WTC11 (cell line): ENCODE data around the gene OTUD7B. TPM values are rescaled to one million over a fixed set of nuclear protein-coding genes. Genes with fewer than 3 reads are reported as not detected.

Experiments
- ATAC-seq: fragments of 200-7000 bp; cut with Tn5 transposase; 2 replicates; pipeline ENCODE4 v1.10.0; 2021; ENCODE audit warnings: mild to moderate bottlenecking, moderate library complexity
- CTCF ChIA-PET: fragments of 300-600 bp; sonication (Branson Sonifier 250); formaldehyde crosslinking; loops from one replicate; lab custom pipeline; 2021; ENCODE audit warnings: antibody characterized with exemption; lab: Charles Lee
- POLR2A ChIA-PET: fragments of 350-600 bp; sonication (Branson Sonifier 250); formaldehyde crosslinking; loops from one replicate; lab custom pipeline; 2021; ENCODE audit warnings: antibody characterized with exemption; lab: Charles Lee
- DNase-seq: peaks from one replicate; pipeline ENCODE4 v3.0.0; 2021; ENCODE audit warnings: low spot score
- H3K27ac Mint-ChIP-seq: 2 replicates; pipeline ENCODE4 v1.8.0; 2021; ENCODE audit warnings: mixed read lengths
- H3K27me3 Mint-ChIP-seq: 2 replicates; pipeline ENCODE4 v1.8.0; 2021; ENCODE audit warnings: low read depth, mild to moderate bottlenecking, moderate library complexity, mixed read lengths
- H3K36me3 Mint-ChIP-seq: 2 replicates; pipeline ENCODE4 v1.8.0; 2021; ENCODE audit warnings: mixed read lengths
- H3K4me1 Mint-ChIP-seq: 2 replicates; pipeline ENCODE4 v1.8.0; 2022; ENCODE audit warnings: mixed read lengths
- H3K4me3 Mint-ChIP-seq: 2 replicates; pipeline ENCODE4 v1.8.0; 2021; ENCODE audit warnings: mild to moderate bottlenecking, moderate library complexity, mixed read lengths
- H3K9me3 Mint-ChIP-seq: 2 replicates; pipeline ENCODE4 v1.8.0; 2021; ENCODE audit warnings: mixed read lengths
- EMX1 ChIP-seq: fragments of 250-450 bp; sonication (Bioruptor Pico); IDR thresholded peaks from 2 replicates; pipeline ENCODE4 v1.8.0; 2021; ENCODE audit warnings: mild to moderate bottlenecking
- SMAD3 ChIP-seq: sonication (generic); formaldehyde crosslinking; IDR thresholded peaks from 2 replicates; pipeline ENCODE4 v1.8.0; 2022; ENCODE audit warnings: missing genetic modification reagents, mild to moderate bottlenecking, borderline replicate concordance
- TEAD1 ChIP-seq: sonication (generic); formaldehyde crosslinking; IDR thresholded peaks from 2 replicates; pipeline ENCODE4 v1.8.0; 2022; ENCODE audit warnings: mild to moderate bottlenecking, missing genetic modification reagents
- ZNF396 ChIP-seq: fragments of 250-450 bp; sonication (Bioruptor Pico); IDR thresholded peaks from 2 replicates; pipeline ENCODE4 v1.8.0; 2021; ENCODE audit warnings: mild to moderate bottlenecking, moderate library complexity, borderline replicate concordance
- total RNA-seq: library from RNA; stranded (reverse); gene quantifications from 3 replicates; pipeline ENCODE4 v1.2.3, GENCODE V29; 2021
- TF ChIP-seq, protein P1 (sequence below): sonication (generic); formaldehyde crosslinking; IDR thresholded peaks from 2 replicates; pipeline ENCODE4 v1.8.0; 2023; ENCODE audit warnings: mild to moderate bottlenecking, missing genetic modification reagents
- TF ChIP-seq, protein P2 (sequence below): sonication (generic); formaldehyde crosslinking; IDR thresholded peaks from 2 replicates; pipeline ENCODE4 v1.8.0; 2022; ENCODE audit warnings: missing genetic modification reagents
- TF ChIP-seq, protein P3 (sequence below): fragments of 200-600 bp; IDR thresholded peaks from 2 replicates; pipeline ENCODE4 v1.8.0; 2022; ENCODE audit warnings: antibody characterized with exemption
- TF ChIP-seq, protein P4 (sequence below): sonication (generic); formaldehyde crosslinking; IDR thresholded peaks from 2 replicates; pipeline ENCODE4 v1.8.0; 2023; ENCODE audit warnings: missing genetic modification reagents, mild to moderate bottlenecking, borderline replicate concordance
- TF ChIP-seq, protein P5 (sequence below): sonication (generic); formaldehyde crosslinking; conservative IDR thresholded peaks from 2 replicates; pipeline ENCODE4 v1.8.1; 2022; ENCODE audit warnings: mild to moderate bottlenecking, missing genetic modification reagents
- TF ChIP-seq, protein P6 (sequence below): fragments of 250-450 bp; sonication (Bioruptor Pico); IDR thresholded peaks from 2 replicates; pipeline ENCODE4 v1.8.0; 2021; ENCODE audit warnings: mild to moderate bottlenecking
- TF ChIP-seq, protein P7 (sequence below): sonication (generic); formaldehyde crosslinking; IDR thresholded peaks from 2 replicates; pipeline ENCODE4 v1.8.1; 2023; ENCODE audit warnings: mild to moderate bottlenecking, missing genetic modification reagents

The OTUD7B gene
- total RNA-seq, 1 experiment from 2014 or later, result 21.0 TPM

DNA sequence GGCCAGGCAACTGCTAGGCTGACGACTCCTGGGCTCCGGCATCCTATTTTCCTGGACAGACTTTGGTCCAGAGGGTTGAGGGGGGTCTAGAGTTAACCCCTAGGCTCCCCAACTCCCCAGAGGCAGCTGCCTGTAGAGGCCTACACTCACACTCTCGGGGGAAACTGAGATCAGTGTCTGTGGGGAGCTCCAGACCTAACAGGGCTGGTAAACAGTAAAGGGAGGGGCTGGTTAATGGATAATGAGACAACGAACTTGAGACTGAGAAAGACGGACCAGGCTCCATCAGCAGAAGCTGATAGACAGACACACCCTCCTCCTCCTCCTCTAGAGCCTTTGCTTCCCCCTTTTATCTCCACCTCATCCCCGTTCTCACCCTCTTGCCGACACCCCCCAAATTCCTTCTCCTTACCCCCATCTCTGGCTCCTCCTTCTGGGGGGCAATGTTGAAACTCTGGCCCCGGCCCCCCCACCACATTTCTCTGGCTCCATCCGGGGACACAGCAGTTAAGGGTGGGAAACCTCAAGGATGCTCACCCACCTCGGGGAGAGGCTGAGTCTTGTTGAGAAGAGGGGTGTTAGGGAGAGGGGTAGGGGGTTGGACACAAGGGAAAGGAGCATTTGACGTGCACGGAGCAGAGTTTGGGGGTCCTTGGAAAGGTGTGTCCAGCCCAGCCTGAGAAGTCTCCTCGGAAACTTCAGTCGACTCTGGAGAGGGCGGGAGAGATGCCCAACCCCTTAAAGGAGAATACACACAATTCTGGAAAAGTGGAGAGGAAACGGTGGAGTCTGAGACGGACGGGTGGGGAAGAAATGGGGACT is 74.1 kb downstream of the OTUD7B start, which contains the start of gene MTMR11:
TSS of gene MTMR11 (minus strand) at position 710 of the 822 bp plus-strand sequence. CDS start at position 478, 232 bp downstream.
- Mint-ChIP-seq H3K27me3 (no peaks in the 10 kb centered on the region; the same call in 1 of the 2 replicates), H3K4me1 (peaks cover 50% of the 10 kb centered on the region), H3K36me3 (no peaks in the 10 kb centered on the region), H3K27ac (peak within 1 kb of the TSS; percentile 94), H3K9me3 (no peaks in the 10 kb centered on the region), H3K4me3 (peak within 1 kb of the TSS; percentile 77)
- ATAC-seq (peak; percentile 36), DNase-seq (no peak)
- CTCF ChIA-PET, result interaction anchor here (1.5 kb wide), 1 partner anchor 251 kb away, joined by 7 read pairs; no protein-coding TSS in a partner anchor
- TF ChIP-seq, protein P1, sequence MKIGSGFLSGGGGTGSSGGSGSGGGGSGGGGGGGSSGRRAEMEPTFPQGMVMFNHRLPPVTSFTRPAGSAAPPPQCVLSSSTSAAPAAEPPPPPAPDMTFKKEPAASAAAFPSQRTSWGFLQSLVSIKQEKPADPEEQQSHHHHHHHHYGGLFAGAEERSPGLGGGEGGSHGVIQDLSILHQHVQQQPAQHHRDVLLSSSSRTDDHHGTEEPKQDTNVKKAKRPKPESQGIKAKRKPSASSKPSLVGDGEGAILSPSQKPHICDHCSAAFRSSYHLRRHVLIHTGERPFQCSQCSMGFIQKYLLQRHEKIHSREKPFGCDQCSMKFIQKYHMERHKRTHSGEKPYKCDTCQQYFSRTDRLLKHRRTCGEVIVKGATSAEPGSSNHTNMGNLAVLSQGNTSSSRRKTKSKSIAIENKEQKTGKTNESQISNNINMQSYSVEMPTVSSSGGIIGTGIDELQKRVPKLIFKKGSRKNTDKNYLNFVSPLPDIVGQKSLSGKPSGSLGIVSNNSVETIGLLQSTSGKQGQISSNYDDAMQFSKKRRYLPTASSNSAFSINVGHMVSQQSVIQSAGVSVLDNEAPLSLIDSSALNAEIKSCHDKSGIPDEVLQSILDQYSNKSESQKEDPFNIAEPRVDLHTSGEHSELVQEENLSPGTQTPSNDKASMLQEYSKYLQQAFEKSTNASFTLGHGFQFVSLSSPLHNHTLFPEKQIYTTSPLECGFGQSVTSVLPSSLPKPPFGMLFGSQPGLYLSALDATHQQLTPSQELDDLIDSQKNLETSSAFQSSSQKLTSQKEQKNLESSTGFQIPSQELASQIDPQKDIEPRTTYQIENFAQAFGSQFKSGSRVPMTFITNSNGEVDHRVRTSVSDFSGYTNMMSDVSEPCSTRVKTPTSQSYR (CRISPR knock-in tag), result no peak
- TF ChIP-seq, protein P2, sequence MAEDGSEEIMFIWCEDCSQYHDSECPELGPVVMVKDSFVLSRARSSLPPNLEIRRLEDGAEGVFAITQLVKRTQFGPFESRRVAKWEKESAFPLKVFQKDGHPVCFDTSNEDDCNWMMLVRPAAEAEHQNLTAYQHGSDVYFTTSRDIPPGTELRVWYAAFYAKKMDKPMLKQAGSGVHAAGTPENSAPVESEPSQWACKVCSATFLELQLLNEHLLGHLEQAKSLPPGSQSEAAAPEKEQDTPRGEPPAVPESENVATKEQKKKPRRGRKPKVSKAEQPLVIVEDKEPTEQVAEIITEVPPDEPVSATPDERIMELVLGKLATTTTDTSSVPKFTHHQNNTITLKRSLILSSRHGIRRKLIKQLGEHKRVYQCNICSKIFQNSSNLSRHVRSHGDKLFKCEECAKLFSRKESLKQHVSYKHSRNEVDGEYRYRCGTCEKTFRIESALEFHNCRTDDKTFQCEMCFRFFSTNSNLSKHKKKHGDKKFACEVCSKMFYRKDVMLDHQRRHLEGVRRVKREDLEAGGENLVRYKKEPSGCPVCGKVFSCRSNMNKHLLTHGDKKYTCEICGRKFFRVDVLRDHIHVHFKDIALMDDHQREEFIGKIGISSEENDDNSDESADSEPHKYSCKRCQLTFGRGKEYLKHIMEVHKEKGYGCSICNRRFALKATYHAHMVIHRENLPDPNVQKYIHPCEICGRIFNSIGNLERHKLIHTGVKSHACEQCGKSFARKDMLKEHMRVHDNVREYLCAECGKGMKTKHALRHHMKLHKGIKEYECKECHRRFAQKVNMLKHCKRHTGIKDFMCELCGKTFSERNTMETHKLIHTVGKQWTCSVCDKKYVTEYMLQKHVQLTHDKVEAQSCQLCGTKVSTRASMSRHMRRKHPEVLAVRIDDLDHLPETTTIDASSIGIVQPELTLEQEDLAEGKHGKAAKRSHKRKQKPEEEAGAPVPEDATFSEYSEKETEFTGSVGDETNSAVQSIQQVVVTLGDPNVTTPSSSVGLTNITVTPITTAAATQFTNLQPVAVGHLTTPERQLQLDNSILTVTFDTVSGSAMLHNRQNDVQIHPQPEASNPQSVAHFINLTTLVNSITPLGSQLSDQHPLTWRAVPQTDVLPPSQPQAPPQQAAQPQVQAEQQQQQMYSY (CRISPR knock-in tag), result peak; percentile 51; the same call in 1 of the 2 replicates
- no peak for TF ChIP-seq SMAD3 (CRISPR knock-in tag)
- TF ChIP-seq, all 79 proteins: peak for 1
- POLR2A ChIA-PET, result interaction anchor here (0.6 to 2.2 kb wide), 4 partner anchors 8 to 327 kb away, joined by 3 to 8 read pairs (median 4); no protein-coding TSS in a partner anchor

DNA sequence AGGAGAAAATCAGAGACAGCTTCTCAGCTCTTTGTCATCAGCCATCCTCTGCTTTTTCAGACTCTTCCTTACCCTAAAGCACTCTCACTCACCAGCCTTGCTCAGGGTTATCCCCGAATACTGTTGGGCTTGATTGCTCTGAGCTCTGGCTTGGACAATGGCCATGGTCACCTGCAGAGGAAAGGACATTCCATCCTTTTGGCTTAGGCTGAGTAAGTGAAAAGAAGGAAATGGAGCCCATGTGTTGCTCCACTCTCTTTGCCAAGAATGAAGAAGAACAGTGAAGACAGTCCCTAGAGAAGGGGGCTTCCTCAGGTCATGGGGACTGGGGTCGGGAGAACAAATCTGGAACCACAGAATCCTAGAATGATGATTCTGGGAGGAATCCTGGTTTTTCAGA is 76.2 kb downstream of the OTUD7B start:
- no peaks in the 10 kb centered on the region for H3K9me3 Mint-ChIP-seq
- H3K27me3 Mint-ChIP-seq, result no peaks in the 10 kb centered on the region; the same call in 1 of the 2 replicates
- DNase-seq (no peak), ATAC-seq (no peak)
- CTCF ChIA-PET, result no interaction called here
- H3K36me3 Mint-ChIP-seq, result no peaks in the 10 kb centered on the region
- H3K4me3 Mint-ChIP-seq, result no peak overlapping the region
- POLR2A ChIA-PET, result no interaction called here
- H3K27ac Mint-ChIP-seq, result no peak overlapping the region
- H3K4me1 Mint-ChIP-seq, result peaks cover 36% of the 10 kb centered on the region
- TF ChIP-seq, protein P3, sequence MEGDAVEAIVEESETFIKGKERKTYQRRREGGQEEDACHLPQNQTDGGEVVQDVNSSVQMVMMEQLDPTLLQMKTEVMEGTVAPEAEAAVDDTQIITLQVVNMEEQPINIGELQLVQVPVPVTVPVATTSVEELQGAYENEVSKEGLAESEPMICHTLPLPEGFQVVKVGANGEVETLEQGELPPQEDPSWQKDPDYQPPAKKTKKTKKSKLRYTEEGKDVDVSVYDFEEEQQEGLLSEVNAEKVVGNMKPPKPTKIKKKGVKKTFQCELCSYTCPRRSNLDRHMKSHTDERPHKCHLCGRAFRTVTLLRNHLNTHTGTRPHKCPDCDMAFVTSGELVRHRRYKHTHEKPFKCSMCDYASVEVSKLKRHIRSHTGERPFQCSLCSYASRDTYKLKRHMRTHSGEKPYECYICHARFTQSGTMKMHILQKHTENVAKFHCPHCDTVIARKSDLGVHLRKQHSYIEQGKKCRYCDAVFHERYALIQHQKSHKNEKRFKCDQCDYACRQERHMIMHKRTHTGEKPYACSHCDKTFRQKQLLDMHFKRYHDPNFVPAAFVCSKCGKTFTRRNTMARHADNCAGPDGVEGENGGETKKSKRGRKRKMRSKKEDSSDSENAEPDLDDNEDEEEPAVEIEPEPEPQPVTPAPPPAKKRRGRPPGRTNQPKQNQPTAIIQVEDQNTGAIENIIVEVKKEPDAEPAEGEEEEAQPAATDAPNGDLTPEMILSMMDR, result no peak
- TF ChIP-seq, protein P1 (CRISPR knock-in tag), result no peak
- TF ChIP-seq, protein P4, sequence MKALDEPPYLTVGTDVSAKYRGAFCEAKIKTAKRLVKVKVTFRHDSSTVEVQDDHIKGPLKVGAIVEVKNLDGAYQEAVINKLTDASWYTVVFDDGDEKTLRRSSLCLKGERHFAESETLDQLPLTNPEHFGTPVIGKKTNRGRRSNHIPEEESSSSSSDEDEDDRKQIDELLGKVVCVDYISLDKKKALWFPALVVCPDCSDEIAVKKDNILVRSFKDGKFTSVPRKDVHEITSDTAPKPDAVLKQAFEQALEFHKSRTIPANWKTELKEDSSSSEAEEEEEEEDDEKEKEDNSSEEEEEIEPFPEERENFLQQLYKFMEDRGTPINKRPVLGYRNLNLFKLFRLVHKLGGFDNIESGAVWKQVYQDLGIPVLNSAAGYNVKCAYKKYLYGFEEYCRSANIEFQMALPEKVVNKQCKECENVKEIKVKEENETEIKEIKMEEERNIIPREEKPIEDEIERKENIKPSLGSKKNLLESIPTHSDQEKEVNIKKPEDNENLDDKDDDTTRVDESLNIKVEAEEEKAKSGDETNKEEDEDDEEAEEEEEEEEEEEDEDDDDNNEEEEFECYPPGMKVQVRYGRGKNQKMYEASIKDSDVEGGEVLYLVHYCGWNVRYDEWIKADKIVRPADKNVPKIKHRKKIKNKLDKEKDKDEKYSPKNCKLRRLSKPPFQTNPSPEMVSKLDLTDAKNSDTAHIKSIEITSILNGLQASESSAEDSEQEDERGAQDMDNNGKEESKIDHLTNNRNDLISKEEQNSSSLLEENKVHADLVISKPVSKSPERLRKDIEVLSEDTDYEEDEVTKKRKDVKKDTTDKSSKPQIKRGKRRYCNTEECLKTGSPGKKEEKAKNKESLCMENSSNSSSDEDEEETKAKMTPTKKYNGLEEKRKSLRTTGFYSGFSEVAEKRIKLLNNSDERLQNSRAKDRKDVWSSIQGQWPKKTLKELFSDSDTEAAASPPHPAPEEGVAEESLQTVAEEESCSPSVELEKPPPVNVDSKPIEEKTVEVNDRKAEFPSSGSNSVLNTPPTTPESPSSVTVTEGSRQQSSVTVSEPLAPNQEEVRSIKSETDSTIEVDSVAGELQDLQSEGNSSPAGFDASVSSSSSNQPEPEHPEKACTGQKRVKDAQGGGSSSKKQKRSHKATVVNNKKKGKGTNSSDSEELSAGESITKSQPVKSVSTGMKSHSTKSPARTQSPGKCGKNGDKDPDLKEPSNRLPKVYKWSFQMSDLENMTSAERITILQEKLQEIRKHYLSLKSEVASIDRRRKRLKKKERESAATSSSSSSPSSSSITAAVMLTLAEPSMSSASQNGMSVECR, result no peak
- TF ChIP-seq SMAD3 (CRISPR knock-in tag) (no peak), EMX1 (CRISPR knock-in tag) (no peak), TEAD1 (CRISPR knock-in tag) (no peak), ZNF396 (CRISPR knock-in tag) (no peak)
- TF ChIP-seq, protein P5, sequence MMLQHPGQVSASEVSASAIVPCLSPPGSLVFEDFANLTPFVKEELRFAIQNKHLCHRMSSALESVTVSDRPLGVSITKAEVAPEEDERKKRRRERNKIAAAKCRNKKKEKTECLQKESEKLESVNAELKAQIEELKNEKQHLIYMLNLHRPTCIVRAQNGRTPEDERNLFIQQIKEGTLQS (CRISPR knock-in tag), result no peak
- TF ChIP-seq, protein P6, sequence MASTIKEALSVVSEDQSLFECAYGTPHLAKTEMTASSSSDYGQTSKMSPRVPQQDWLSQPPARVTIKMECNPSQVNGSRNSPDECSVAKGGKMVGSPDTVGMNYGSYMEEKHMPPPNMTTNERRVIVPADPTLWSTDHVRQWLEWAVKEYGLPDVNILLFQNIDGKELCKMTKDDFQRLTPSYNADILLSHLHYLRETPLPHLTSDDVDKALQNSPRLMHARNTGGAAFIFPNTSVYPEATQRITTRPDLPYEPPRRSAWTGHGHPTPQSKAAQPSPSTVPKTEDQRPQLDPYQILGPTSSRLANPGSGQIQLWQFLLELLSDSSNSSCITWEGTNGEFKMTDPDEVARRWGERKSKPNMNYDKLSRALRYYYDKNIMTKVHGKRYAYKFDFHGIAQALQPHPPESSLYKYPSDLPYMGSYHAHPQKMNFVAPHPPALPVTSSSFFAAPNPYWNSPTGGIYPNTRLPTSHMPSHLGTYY (CRISPR knock-in tag), result no peak
- TF ChIP-seq, protein P7, sequence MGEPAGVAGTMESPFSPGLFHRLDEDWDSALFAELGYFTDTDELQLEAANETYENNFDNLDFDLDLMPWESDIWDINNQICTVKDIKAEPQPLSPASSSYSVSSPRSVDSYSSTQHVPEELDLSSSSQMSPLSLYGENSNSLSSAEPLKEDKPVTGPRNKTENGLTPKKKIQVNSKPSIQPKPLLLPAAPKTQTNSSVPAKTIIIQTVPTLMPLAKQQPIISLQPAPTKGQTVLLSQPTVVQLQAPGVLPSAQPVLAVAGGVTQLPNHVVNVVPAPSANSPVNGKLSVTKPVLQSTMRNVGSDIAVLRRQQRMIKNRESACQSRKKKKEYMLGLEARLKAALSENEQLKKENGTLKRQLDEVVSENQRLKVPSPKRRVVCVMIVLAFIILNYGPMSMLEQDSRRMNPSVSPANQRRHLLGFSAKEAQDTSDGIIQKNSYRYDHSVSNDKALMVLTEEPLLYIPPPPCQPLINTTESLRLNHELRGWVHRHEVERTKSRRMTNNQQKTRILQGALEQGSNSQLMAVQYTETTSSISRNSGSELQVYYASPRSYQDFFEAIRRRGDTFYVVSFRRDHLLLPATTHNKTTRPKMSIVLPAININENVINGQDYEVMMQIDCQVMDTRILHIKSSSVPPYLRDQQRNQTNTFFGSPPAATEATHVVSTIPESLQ, result no peak
